ENCODE data around the gene TDRD6.
A peak's percentile ranks its signal among the peaks of the same experiment; 100 is the strongest.

The TDRD6 gene

DNA sequence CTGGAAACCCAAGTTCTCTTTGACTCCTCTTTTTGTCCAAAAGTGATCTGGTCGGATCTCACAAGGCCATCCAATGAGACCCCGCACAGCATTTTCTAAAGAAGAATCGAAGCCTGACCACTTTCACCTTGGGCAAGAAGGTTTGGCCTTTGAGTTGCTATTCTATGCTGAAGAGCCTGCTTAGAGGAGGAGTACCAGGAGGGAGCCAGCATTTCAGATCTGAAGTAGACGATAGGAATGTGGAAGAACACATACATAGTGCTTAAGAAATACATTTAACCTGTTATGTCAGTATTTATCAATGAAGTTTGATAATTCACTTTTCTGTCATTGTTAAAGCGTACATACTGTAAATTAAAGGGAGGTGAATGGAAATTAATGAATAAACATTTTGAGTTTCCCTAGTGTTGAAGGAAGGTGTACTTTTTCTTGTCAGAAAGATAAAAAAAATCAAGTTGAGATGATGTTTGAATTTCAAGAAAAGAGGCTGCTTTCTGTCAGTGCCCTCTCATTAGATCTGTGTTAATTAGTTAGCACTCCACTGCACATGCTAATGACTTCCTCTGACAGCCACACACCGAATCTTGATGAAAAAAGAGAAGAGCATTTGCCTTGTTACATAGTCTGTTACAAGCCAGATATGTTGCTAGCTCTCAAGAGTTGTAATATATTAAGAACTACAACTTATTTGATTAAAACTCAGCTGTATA lies 10.9 kb upstream of the TDRD6 start:
- FAIRE-seq (no peak), DNase-seq (ENCODE audit: low spot score) (no peak)

DNA sequence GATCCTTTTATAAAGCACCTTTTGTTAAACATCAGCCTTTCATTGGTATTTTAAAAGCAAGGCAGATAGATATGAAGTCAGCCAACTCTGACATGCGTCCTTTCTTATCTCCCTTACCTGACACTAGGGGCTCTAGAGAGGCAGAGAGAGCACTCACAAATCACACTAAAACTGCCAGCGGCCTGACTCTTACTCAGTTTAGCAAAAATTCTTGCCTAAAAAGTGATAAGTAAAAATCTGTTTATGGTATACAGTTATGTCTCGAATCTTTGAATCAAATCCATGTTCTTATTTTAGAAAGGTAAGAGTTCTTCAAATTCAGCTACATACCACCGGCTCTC lies 10.4 kb upstream of the TDRD6 start:
- DNase-seq (ENCODE audit: low spot score) (peak; percentile 10), FAIRE-seq (no peak)

GRCh38 chr6:46684771-46685170 lies 2.9 kb upstream of the TDRD6 start:
- FAIRE-seq, result no peak
- peak; percentile 37 for DNase-seq (ENCODE audit: low spot score)

- FAIRE-seq, result no peak
- no peak for DNase-seq (ENCODE audit: low spot score)
Observed at GRCh38 chr6:46688117-46688965, 656 bp downstream of the TDRD6 start.

- DNase-seq (ENCODE audit: low spot score) (no peak), FAIRE-seq (no peak)
Observed at GRCh38 chr6:46688966-46689335, 1.3 kb downstream of the TDRD6 start.

- DNase-seq (ENCODE audit: low spot score) (no peak), FAIRE-seq (no peak)
Observed at GRCh38 chr6:46689657-46690056, 2.0 kb downstream of the TDRD6 start.

GRCh38 chr6:46690141-46690755 lies 2.6 kb downstream of the TDRD6 start:
- no peak for FAIRE-seq
- DNase-seq (ENCODE audit: low spot score), result no peak

DNA sequence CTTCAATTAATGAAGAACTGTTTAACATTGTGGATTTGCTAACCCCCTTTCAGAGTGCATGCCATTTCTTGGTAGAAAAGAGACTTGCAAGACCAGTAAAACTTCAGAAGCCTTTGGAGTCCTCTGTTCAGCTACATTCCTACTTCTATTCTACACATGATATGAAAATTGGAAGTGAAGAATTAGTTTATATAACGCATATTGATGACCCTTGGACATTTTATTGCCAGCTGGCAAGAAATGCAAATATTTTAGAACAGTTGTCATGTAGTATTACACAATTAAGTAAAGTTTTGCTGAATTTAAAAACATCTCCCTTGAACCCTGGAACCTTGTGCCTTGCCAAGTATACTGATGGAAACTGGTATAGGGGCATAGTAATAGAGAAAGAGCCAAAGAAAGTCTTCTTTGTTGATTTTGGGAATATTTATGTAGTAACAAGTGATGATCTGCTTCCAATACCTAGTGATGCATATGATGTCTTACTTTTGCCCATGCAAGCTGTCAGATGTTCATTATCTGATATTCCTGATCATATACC lies 3.3 kb downstream of the TDRD6 start:
- no peak for FAIRE-seq
- no peak for DNase-seq (ENCODE audit: low spot score)

- DNase-seq (ENCODE audit: low spot score), result no peak
Observed at GRCh38 chr6:46699970-46700369, 12.3 kb downstream of the TDRD6 start.

GRCh38 chr6:46704562-46704961 lies 16.9 kb downstream of the TDRD6 start:
- FAIRE-seq (no peak), DNase-seq (ENCODE audit: low spot score) (no peak)

More at GRCh38 chr6:46699970-46700369, 12.3 kb downstream of the TDRD6 start:
- FAIRE-seq, result no peak

DNA sequence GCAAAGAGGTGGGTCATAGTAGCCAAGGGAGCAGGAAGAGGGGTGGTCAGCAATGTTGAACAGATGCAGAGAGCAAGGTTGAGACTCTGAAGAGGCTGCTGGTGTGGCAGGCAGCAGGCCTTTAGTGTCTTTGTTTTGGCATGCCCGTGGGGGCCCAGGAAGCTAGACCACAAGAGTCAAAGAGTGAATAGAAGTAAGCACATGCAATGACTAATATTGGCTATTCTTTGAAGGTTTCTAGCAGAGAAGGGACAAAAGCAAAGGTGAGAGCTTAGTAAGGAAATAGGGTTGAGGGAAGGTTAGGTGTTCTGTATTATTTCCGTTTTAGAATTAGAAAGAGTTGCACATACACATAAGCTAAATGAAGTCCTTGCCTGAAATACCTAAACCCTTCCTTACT lies 18.8 kb downstream of the TDRD6 start:
- DNase-seq (ENCODE audit: low spot score), result no peak
- FAIRE-seq, result no peak

DNA sequence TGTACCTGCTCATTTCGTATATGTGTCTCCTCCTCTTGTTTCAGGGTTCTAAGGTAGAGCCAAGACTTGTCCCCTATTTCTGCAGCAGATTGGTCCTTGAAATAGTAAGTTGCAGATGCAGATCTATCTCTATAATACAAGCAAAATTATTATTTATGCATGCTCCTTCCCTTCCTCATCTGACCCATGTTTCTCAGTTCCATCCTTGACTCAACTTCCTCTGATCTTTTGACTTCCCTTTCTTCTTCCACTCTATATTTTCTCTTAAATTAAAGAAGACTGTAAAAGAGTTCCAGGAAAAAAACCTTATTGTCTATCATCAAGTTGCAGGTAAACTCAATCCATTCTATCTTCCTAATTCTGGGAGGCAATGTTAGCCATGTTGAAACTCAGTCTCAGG lies 23.8 kb downstream of the TDRD6 start:
- no peak for DNase-seq (ENCODE audit: low spot score)
- no peak for FAIRE-seq

DNA sequence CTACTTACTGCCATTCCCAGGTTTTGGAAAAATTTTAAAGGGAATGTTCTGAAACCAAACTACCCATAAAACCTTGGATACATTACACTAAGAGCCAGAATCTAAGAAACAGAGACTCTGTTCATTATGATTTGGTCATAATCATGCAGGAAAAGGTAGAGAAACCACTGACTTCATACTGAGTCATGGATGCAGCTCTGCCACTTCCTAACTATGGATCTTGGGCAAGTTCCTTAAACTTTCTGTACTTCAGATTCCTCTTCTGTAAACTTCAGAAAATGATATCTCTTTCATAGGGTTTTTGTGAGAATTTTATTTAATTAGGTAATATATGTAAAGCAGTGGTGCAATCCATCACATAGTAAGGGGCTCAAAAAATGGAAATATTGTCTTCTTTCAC lies 27.5 kb downstream of the TDRD6 start:
- DNase-seq (ENCODE audit: low spot score) (peak; percentile 25), FAIRE-seq (no peak)

GRCh38 chr6:46719099-46719498 lies 31.4 kb downstream of the TDRD6 start:
- peak; percentile 83 for DNase-seq (ENCODE audit: low spot score)
- FAIRE-seq, result no peak

DNA sequence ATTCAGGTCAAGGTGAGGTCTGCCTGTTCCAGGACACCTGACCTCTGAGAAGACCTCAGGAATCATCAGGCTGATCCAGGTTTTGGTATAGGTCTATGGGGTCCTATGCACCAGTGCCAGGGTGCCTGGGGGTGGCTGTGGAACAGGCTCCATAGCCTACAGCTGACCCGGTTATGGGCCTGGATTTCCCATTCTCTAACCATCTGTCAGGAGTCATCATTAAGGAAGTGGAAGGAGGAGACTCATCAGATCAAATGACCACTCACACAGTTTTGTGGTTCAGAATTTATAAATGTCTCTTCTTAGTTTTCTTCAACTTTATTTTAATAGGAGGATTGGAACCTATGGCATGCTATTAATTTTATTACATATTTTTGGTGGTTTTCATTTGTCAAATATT lies 32.7 kb downstream of the TDRD6 start:
- no peak for DNase-seq (ENCODE audit: low spot score)
- no peak for FAIRE-seq

DNA sequence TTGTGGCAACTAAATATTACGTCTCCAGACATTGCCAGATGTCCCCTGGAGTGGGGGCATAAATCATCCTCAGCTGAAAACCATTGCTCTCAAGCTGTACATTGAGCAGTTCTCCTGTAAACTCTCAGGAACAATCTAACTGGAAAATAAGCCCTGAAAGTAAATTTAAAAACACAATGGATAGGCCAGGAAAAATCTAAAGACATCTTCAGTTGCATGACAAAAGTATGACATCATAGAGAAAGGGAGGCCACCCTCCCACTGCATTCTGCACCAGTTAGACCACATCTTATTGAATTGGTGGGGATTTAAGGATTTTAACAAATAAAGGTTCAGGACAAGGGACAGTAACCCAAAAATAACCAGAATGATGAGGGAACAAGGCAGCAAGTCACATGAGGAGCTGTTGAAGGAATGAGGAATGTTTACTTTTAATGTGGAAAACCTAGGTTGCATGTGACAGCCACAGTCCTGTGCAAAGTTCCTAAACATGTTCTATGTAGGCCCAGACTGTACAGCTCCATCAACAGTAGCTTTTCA lies 42.2 kb downstream of the TDRD6 start:
- DNase-seq (ENCODE audit: low spot score), result no peak
- no peak for FAIRE-seq

DNA sequence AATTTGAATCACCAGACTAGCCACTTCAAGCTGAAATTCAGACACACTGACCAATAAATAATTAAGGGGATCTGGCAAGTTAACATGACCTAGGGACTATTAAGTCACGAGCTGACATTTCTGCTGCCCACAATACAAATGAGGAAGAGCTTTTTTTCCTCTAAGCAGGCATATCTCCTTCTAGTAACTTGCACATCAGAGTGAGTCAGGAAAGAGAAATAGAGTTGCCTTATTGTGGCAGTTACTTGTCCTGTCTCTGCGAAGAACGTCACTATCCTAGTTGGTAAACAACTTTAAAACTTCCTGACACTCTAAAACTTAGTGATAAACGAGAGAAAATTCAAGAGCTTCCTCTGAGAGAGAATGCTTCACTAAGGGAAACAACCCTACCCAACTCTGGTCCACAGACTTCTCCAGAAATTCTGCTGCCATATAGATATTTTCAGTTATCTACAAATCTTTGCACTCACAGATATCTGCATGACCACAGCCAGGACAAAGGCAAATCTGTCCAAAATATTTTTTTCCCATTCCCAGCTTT lies 43.3 kb downstream of the TDRD6 start:
- DNase-seq (ENCODE audit: low spot score) (no peak), FAIRE-seq (no peak)

GRCh38 chr6:46733341-46733801 lies 45.7 kb downstream of the TDRD6 start:
- FAIRE-seq (no peak), DNase-seq (ENCODE audit: low spot score) (no peak)

DNA sequence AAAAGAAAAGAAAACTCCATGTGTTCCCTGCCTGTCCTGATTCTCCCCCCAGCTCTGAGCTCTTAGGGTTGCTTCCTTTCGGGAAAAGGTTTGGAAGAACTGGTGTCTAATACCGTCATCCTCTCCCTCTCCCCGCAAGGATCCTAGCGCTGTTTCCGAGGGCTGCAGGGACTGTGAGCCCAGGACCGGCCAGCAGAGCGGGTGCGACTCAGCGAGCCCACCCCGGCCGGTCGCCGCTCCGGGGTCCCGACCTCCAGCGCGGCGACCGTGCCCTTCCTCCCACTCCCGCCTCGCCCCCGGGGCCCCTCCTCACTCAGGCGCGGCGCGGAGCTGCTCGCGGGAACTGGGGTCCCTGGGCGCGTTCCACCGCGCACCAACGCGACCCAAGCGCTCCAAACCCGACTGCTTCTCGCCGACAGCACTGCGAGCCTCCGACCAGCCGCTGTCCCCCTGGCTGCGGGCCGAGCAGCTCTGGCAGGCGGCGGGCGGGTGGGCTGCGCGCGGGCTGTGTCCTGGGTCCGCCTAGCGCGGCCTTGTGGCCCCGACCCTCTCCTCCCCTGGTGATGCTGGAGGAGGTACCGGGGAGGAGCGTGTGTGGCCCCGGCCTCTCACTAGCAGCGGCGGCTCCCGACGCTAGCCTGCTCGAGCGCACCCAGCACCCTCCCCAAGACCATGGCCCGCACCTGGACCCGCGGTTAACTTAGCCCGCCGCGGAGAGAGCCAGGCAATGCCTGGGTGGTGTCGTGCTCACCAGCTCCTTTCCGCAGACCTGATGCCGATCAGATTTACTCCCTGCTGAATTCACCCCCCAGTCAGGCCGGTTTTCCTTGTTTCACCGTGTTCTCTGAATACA lies 47.4 kb downstream of the TDRD6 start, which contains the start of gene PLA2G7:
TSS of gene PLA2G7 (minus strand) at position 509 of the 853 bp plus-strand sequence. CDS start 12,484 bp downstream, outside the sequence.
- DNase-seq (ENCODE audit: low spot score) (peak; percentile 71), FAIRE-seq (peak; percentile 52)

GRCh38 chr6:46735720-46736031 lies 48.0 kb downstream of the TDRD6 start:
- FAIRE-seq (no peak), DNase-seq (ENCODE audit: low spot score) (no peak)

DNA sequence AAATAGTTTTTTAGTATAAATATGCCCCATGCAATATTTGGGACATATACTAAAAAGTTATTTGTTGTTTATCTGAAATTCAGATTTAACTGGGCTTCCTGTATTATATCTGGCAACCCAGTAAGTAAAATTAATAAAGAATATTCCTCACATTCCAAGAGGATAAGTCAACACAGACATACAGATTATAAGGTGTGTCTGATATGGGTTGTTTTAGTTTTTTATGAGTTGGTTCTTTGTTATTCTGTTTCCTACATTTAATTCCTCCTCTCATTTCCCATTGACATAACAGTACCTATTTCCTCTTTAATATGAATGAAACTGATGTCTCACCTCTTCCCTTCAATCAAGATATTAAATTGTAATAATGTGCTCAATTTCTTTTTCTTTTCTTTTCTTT lies 49.2 kb downstream of the TDRD6 start:
- DNase-seq (ENCODE audit: low spot score) (no peak), FAIRE-seq (no peak)

Measured in urothelium cell line (cell line).